Activated CD8-positive, alpha-beta memory T cell treated with anti-CD3 and anti-CD28 coated beads for 48 hours (primary cell): ENCODE data around the gene ESR2.
"Not testable (repeated sequence)": the region's sequence is repeated elsewhere in the genome, so short reads cannot be mapped to it uniquely, and the experiment has no call there.

Experiments used
- DNase-seq, 3 experiments: peaks; one replicate each; pipeline ENCODE4 v3.0.0-alpha.2; 2020; ENCODE audit warnings: low read depth in 2 of 3, low spot score in 2 of 3

ESR2 gene

GRCh38 chr14:64049616-64050381 is 244.4 kb downstream of the ESR2 start:
- no peak for DNase-seq

GRCh38 chr14:64045091-64045490 is 249.1 kb downstream of the ESR2 start:
- DNase-seq = no peak

- DNase-seq = not testable (repeated sequence)
Measured at GRCh38 chr14:64043296-64043695, 250.9 kb downstream of the ESR2 start.

- DNase-seq = no peak
Measured at GRCh38 chr14:64040044-64040443, 254.1 kb downstream of the ESR2 start.

GRCh38 chr14:64038841-64039542 is 255.2 kb downstream of the ESR2 start:
- DNase-seq = no peak

- DNase-seq = not testable (repeated sequence)
Measured at GRCh38 chr14:64037869-64038745, 256.1 kb downstream of the ESR2 start.

- DNase-seq = no peak
Measured at GRCh38 chr14:64035143-64035542, 259.0 kb downstream of the ESR2 start.
